Stimulated activated CD4-positive, alpha-beta T cell treated with anti-CD3 and anti-CD28 coated beads, Interleukin-2, amount 100 ng/mL, for 48 hours (primary cell): ENCODE data around the gene ERG28.
"Not testable (repeated sequence)": the region's sequence is repeated elsewhere in the genome, so short reads cannot be mapped to it uniquely, and the experiment has no call there.

ENCODE experiments used
- DNase-seq, 2 donors: peaks; one replicate each; pipeline ENCODE4 v3.0.0-alpha.2; 2020

ERG28 gene

GRCh38 chr14:75615200-75615599 lies 45.5 kb downstream of the ERG28 start:
- DNase-seq = no peak

GRCh38 chr14:75614179-75614578 lies 46.5 kb downstream of the ERG28 start:
- no peak for DNase-seq

GRCh38 chr14:75612157-75612556 lies 48.5 kb downstream of the ERG28 start:
- no peak for DNase-seq

GRCh38 chr14:75610834-75611233 lies 49.8 kb downstream of the ERG28 start:
- DNase-seq = no peak

- no peak for DNase-seq
These were observed 50.8 kb downstream of the ERG28 start for GRCh38 chr14:75609606-75610475.

- DNase-seq = no peak
These were observed 51.6 kb downstream of the ERG28 start for GRCh38 chr14:75609116-75609515.

GRCh38 chr14:75607842-75608640 lies 52.6 kb downstream of the ERG28 start:
- DNase-seq = no peak

GRCh38 chr14:75607044-75607443 lies 53.6 kb downstream of the ERG28 start:
- no peak for DNase-seq

- no peak for DNase-seq
These were observed 54.8 kb downstream of the ERG28 start for GRCh38 chr14:75605916-75606315.

- no peak for DNase-seq
These were observed 55.5 kb downstream of the ERG28 start for GRCh38 chr14:75604979-75605851.

- no peak for DNase-seq
These were observed 58.2 kb downstream of the ERG28 start for GRCh38 chr14:75602503-75602902.

GRCh38 chr14:75601061-75601460 lies 59.6 kb downstream of the ERG28 start:
- DNase-seq = not testable (repeated sequence)

GRCh38 chr14:75600100-75600499 lies 60.6 kb downstream of the ERG28 start:
- not testable (repeated sequence) for DNase-seq
